Osteoblast (primary cell): ENCODE measurements around the gene ALAS2. TPM values are rescaled to one million over a fixed set of nuclear protein-coding genes. Genes with fewer than 3 reads are reported as not detected.

Experiments used
- DNase-seq: peaks from one replicate; pipeline ENCODE4 v3.0.0; 2011; ENCODE audit warnings: low spot score, mixed read lengths; ENCODE audit not compliant: insufficient read length; ENCODE audit errors: missing footprints
- H2AFZ ChIP-seq: 2 replicates; pipeline ENCODE4 v1.6.0; 2011; ENCODE audit warnings: mild to moderate bottlenecking, low read length
- H3K27ac ChIP-seq: 2 replicates; pipeline ENCODE4 v1.5.1; 2011; ENCODE audit warnings: mild to moderate bottlenecking, low read depth, low read length, moderate library complexity
- H3K27me3 ChIP-seq: 2 replicates; pipeline ENCODE4 v1.6.0; 2012; ENCODE audit warnings: mild to moderate bottlenecking, control low read depth, inconsistent platforms, low read length, moderate library complexity; ENCODE audit not compliant: insufficient read depth
- H3K36me3 ChIP-seq: 2 replicates; pipeline ENCODE4 v1.5.1; 2011; ENCODE audit warnings: mild to moderate bottlenecking, low read length, control low read depth, moderate library complexity; ENCODE audit not compliant: insufficient read depth
- H3K4me1 ChIP-seq: 2 replicates; pipeline ENCODE4 v1.5.1; 2011; ENCODE audit warnings: mild to moderate bottlenecking, low read length, control low read depth, moderate library complexity; ENCODE audit not compliant: insufficient read depth
- H3K4me2 ChIP-seq: 2 replicates; pipeline ENCODE4 v1.6.0; 2011; ENCODE audit warnings: mild to moderate bottlenecking, low read length; ENCODE audit not compliant: insufficient read depth
- H3K4me3 ChIP-seq: fragments of 200-600 bp; sonication (generic); 3 replicates; pipeline ENCODE4 v1.5.1; 2012; ENCODE audit warnings: mild to moderate bottlenecking, low read length, inconsistent platforms; ENCODE audit not compliant: insufficient read depth
- H3K79me2 ChIP-seq: 2 replicates; pipeline ENCODE4 v1.6.0; 2012; ENCODE audit warnings: mild to moderate bottlenecking, low read length, control low read depth, inconsistent platforms; ENCODE audit not compliant: insufficient read depth
- H3K9me3 ChIP-seq: 2 replicates; pipeline ENCODE4 v1.5.1; 2011; ENCODE audit warnings: low read depth, low read length, control low read depth
- H4K20me1 ChIP-seq: 2 replicates; pipeline ENCODE4 v1.6.0; 2012; ENCODE audit warnings: mild to moderate bottlenecking, low read length, control low read depth; ENCODE audit not compliant: insufficient read depth
- total RNA-seq: library from RNA; depleted of rRNA; stranded (reverse); fragments of >200 nt; gene quantifications from 2 replicates; pipeline ENCODE4 v1.2.3, GENCODE V29; 2012
- TF ChIP-seq, protein P1 (sequence below): IDR thresholded peaks from 2 replicates; pipeline ENCODE4 v1.5.1; 2011; ENCODE audit warnings: mild to moderate bottlenecking, low read depth, low read length, moderate library complexity; ENCODE audit errors: extremely low read depth

ALAS2 gene
- total RNA-seq, 1 donor: not detected

DNA sequence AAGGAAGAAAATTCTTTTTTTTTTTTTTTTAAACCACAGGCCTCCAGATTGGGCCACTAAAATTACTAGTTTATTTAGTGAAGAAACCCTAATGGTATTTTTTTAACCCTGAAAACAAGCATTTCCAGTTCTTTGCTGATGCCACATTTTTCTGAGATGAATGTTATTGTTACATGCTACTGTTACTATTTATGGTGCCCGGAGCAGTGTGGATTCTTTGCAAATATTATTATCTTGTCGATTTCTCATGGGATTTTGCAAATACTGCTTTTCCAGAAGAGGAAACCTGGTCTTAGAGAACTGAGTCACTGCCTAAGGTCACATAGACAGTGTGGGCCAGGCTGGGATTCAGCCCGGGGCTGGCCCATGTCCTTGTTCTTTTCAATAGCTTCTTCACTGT lies 8.7 kb upstream of the ALAS2 start:
- no peak overlapping the region for H2AFZ ChIP-seq
- no peaks in the 10 kb centered on the region for H3K79me2 ChIP-seq
- H4K20me1 ChIP-seq: no peaks in the 10 kb centered on the region
- H3K4me2 ChIP-seq: no peak overlapping the region
- peaks cover 6% of the 10 kb centered on the region for H3K4me1 ChIP-seq
- no peak overlapping the region for H3K4me3 ChIP-seq
- H3K27ac ChIP-seq: no peak overlapping the region
- no peaks in the 10 kb centered on the region for H3K9me3 ChIP-seq
- H3K36me3 ChIP-seq: no peaks in the 10 kb centered on the region
- DNase-seq: peak; percentile 35
- H3K27me3 ChIP-seq: no peaks in the 10 kb centered on the region
- TF ChIP-seq, protein P1, sequence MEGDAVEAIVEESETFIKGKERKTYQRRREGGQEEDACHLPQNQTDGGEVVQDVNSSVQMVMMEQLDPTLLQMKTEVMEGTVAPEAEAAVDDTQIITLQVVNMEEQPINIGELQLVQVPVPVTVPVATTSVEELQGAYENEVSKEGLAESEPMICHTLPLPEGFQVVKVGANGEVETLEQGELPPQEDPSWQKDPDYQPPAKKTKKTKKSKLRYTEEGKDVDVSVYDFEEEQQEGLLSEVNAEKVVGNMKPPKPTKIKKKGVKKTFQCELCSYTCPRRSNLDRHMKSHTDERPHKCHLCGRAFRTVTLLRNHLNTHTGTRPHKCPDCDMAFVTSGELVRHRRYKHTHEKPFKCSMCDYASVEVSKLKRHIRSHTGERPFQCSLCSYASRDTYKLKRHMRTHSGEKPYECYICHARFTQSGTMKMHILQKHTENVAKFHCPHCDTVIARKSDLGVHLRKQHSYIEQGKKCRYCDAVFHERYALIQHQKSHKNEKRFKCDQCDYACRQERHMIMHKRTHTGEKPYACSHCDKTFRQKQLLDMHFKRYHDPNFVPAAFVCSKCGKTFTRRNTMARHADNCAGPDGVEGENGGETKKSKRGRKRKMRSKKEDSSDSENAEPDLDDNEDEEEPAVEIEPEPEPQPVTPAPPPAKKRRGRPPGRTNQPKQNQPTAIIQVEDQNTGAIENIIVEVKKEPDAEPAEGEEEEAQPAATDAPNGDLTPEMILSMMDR: no peak

DNA sequence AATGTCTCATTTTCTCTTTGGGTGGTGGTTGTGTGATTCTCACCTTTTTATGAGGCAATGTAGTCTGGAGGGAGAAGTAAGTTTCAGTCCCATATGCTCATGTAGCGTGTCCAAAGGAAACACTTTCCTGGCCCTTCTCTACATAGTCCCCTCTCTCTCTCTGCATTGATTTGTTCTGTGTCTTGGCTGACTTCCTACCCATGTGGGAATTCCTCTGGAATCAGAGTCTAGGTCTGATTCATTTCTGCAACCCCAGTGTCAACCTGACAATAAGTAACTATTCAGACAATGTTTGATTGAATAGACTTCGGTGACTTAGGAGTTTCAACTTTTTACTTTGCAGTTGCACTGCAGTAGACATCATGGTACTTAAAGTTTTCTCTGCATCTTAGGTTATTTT lies 2.7 kb upstream of the ALAS2 start:
- Histone ChIP-seq H3K27ac (no peak overlapping the region), H2AFZ (no peak overlapping the region), H3K9me3 (no peaks in the 10 kb centered on the region), H3K4me3 (no peak overlapping the region), H3K36me3 (no peaks in the 10 kb centered on the region), H3K79me2 (no peaks in the 10 kb centered on the region), H4K20me1 (no peaks in the 10 kb centered on the region), H3K4me2 (no peak overlapping the region), H3K4me1 (no peaks in the 10 kb centered on the region), H3K27me3 (no peaks in the 10 kb centered on the region)
- TF ChIP-seq, protein P1: no peak
- no peak for DNase-seq

DNA sequence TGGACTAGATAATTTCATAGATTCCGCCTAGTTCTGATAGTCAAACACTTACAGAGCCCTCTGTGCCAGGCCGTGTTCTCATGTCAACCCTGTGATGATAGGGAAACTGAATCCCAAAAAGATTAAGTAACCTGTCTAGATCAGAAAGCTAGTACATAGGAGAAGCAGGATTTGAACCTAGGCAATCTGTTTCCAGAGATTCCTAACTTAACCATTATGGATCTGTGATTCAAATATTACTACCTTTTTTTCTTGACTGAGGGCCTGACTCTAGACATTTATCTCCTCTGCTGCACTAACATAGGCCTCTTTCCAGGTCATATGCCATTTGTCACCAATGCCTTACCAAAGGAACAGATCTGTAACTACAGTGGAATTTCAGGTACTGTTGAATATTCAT lies 1.5 kb downstream of the ALAS2 start:
- Histone ChIP-seq H2AFZ (no peak overlapping the region), H3K4me3 (no peak overlapping the region)

DNA sequence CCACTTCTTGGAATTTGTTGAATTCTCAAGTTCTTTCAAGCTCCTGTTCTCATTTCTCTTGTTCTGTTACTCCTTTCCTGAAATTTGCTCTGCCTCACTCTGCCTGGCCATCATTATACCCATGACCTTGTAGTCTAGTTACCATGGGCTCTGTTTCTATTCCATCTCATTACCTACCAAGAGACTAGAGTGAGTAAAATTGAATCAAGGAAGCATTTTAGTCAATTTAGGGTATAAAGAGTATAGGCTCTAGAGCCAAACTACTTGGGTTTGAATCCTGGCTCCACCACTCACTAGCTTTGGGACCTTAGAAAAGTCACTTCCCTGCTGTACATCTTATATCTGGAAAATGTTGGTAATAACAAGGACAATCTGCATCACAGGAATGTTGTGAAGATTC lies 2.2 kb downstream of the ALAS2 start:
- TF ChIP-seq, protein P1: no peak
- DNase-seq: no peak
- H3K27me3 ChIP-seq: peaks cover 2% of the 10 kb centered on the region
- no peak overlapping the region for H3K4me2 ChIP-seq
- no peaks in the 10 kb centered on the region for H3K36me3 ChIP-seq
- no peak overlapping the region for H2AFZ ChIP-seq
- H3K4me1 ChIP-seq: no peaks in the 10 kb centered on the region
- H3K79me2 ChIP-seq: no peaks in the 10 kb centered on the region
- H3K9me3 ChIP-seq: no peaks in the 10 kb centered on the region
- H3K4me3 ChIP-seq: no peak overlapping the region
- no peak overlapping the region for H3K27ac ChIP-seq
- no peaks in the 10 kb centered on the region for H4K20me1 ChIP-seq

More for the DNA sequence above, 1.5 kb downstream of the ALAS2 start:
- Histone ChIP-seq H3K4me1 (no peaks in the 10 kb centered on the region), H3K27me3 (no peaks in the 10 kb centered on the region), H3K9me3 (no peaks in the 10 kb centered on the region), H3K79me2 (no peaks in the 10 kb centered on the region), H3K4me2 (no peak overlapping the region), H3K27ac (no peak overlapping the region), H4K20me1 (no peaks in the 10 kb centered on the region), H3K36me3 (no peaks in the 10 kb centered on the region)
- no peak for DNase-seq
- TF ChIP-seq, protein P1: no peak
